ENCODE results near the gene LRBA.
"Not testable (repeated sequence)": the region's sequence is repeated elsewhere in the genome, so short reads cannot be mapped to it uniquely, and the experiment has no call there.

Gene LRBA

GRCh38 chr4:150540536-150540935 is 474.5 kb downstream of the LRBA start:
- no peak for FAIRE-seq
- DNase-seq (ENCODE audit: insufficient read length, low spot score): no peak

- not testable (repeated sequence) for DNase-seq (ENCODE audit: insufficient read length, low spot score); FAIRE-seq
Observed at GRCh38 chr4:150537911-150538310, 477.2 kb downstream of the LRBA start.

GRCh38 chr4:150534818-150535217 is 480.3 kb downstream of the LRBA start:
- DNase-seq (ENCODE audit: insufficient read length, low spot score): no peak
- no peak for FAIRE-seq

GRCh38 chr4:150533673-150534072 is 481.4 kb downstream of the LRBA start:
- FAIRE-seq (no peak), DNase-seq (ENCODE audit: insufficient read length, low spot score) (no peak)

- FAIRE-seq (no peak), DNase-seq (ENCODE audit: insufficient read length, low spot score) (no peak)
Observed at GRCh38 chr4:150525321-150525868, 489.7 kb downstream of the LRBA start.

GRCh38 chr4:150518559-150518958 is 496.5 kb downstream of the LRBA start:
- FAIRE-seq: no peak
- DNase-seq (ENCODE audit: insufficient read length, low spot score): no peak

- DNase-seq (ENCODE audit: insufficient read length, low spot score) (no peak), FAIRE-seq (no peak)
Observed at GRCh38 chr4:150515135-150515534, 499.9 kb downstream of the LRBA start.

- DNase-seq (ENCODE audit: insufficient read length, low spot score) (no peak), FAIRE-seq (no peak)
Observed at GRCh38 chr4:150514709-150515108, 500.4 kb downstream of the LRBA start.

- FAIRE-seq: no peak
Observed at GRCh38 chr4:150510176-150510865, 504.8 kb downstream of the LRBA start.

GRCh38 chr4:150507656-150508055 is 507.4 kb downstream of the LRBA start:
- DNase-seq (ENCODE audit: insufficient read length, low spot score); FAIRE-seq: not testable (repeated sequence)

More at GRCh38 chr4:150510176-150510865, 504.8 kb downstream of the LRBA start:
- DNase-seq (ENCODE audit: insufficient read length, low spot score): no peak

- no peak for DNase-seq (ENCODE audit: insufficient read length, low spot score)
- no peak for FAIRE-seq
Observed at GRCh38 chr4:150501983-150502382, 513.1 kb downstream of the LRBA start.

- FAIRE-seq (no peak), DNase-seq (ENCODE audit: insufficient read length, low spot score) (no peak)
Observed at GRCh38 chr4:150501009-150501727, 513.9 kb downstream of the LRBA start.

- FAIRE-seq: no peak
- no peak for DNase-seq (ENCODE audit: insufficient read length, low spot score)
Observed at GRCh38 chr4:150497612-150498011, 517.5 kb downstream of the LRBA start.

GRCh38 chr4:150495550-150495949 is 519.5 kb downstream of the LRBA start:
- DNase-seq (ENCODE audit: insufficient read length, low spot score) (no peak), FAIRE-seq (no peak)

GRCh38 chr4:150493851-150494250 is 521.2 kb downstream of the LRBA start:
- DNase-seq (ENCODE audit: insufficient read length, low spot score) (no peak), FAIRE-seq (peak; percentile 37)

- no peak for FAIRE-seq
- no peak for DNase-seq (ENCODE audit: insufficient read length, low spot score)
Observed at GRCh38 chr4:150491132-150492049, 523.7 kb downstream of the LRBA start.

- DNase-seq (ENCODE audit: insufficient read length, low spot score) (no peak), FAIRE-seq (no peak)
Observed at GRCh38 chr4:150482581-150482980, 532.5 kb downstream of the LRBA start.

- no peak for FAIRE-seq
Observed at GRCh38 chr4:150479657-150480056, 535.4 kb downstream of the LRBA start.

GRCh38 chr4:150477869-150478268 is 537.2 kb downstream of the LRBA start:
- no peak for FAIRE-seq
- no peak for DNase-seq (ENCODE audit: insufficient read length, low spot score)

More at GRCh38 chr4:150479657-150480056, 535.4 kb downstream of the LRBA start:
- no peak for DNase-seq (ENCODE audit: insufficient read length, low spot score)

- no peak for DNase-seq (ENCODE audit: insufficient read length, low spot score)
- peak; percentile 39 for FAIRE-seq
Observed at GRCh38 chr4:150476776-150477175, 538.3 kb downstream of the LRBA start.

GRCh38 chr4:150475763-150476162 is 539.3 kb downstream of the LRBA start:
- DNase-seq (ENCODE audit: insufficient read length, low spot score): no peak
- peak; percentile 37 for FAIRE-seq
